Measurements from ENCODE around the gene ABO.

GRCh38 chr9:133309608-133310007, 34.6 kb upstream of the ABO start:
- TF ChIP-seq GATA2 (IDR thresholded peaks at IDR 0.05; ENCODE audit: low read depth, low read length) (no peak), GATA3 (IDR thresholded peaks at IDR 0.05; ENCODE audit: low read depth, low read length) (no peak)

Measured in SH-SY5Y (cell line).